A549 (cell line): ENCODE results near the gene SEC14L3. TPM values are rescaled to one million over a fixed set of nuclear protein-coding genes. Genes with fewer than 3 reads are reported as not detected.

ENCODE experiments used
- ATAC-seq, 2 experiments: fragments of 200-7000 bp in 1 of 2; fragments of >200 bp in 1 of 2; cut with Nextera tagmentation in 1 of 2; cut with Tn5 transposase in 1 of 2; 3 replicates each; pipeline versions ENCODE4 v1.8.0 to v1.9.1; 2018 to 2020; ENCODE audit warnings: mild to moderate bottlenecking in 1 of 2, moderate library complexity in 1 of 2
- CTCF ChIA-PET: fragments of 300-600 bp; sonication (Branson Sonifier 250); formaldehyde crosslinking; extraction: SDS; loops from one replicate; lab custom pipeline; 2021; ENCODE audit warnings: antibody characterized with exemption, inconsistent platforms; lab: Yijun Ruan, JAX
- POLR2A ChIA-PET: fragments of 350-600 bp; formaldehyde crosslinking; extraction: SDS; loops from one replicate; lab custom pipeline; 2021; ENCODE audit warnings: antibody characterized with exemption, inconsistent platforms; lab: Yijun Ruan, JAX
- DNase-seq, 2 experiments: peaks; one replicate each; pipeline versions ENCODE4 v3.0.0 to v3.0.0-alpha.2; 2011 to 2016; ENCODE audit warnings: low read depth in 1 of 2, low spot score in 1 of 2
- FAIRE-seq: peaks from 2 replicates; lab custom pipeline; 2011; peaks lifted over from hg19 to GRCh38; lab: Jason Lieb, UNC
- H3K27ac ChIP-seq, 2 experiments: fragments of >200 bp; sonication (Bioruptor Twin); formaldehyde crosslinking; 3 replicates each; pipeline ENCODE4 v1.5.1; 2016 to 2017
- H3K4me1 ChIP-seq: fragments of >200 bp; sonication (Bioruptor Twin); formaldehyde crosslinking; 3 replicates; pipeline ENCODE4 v1.6.1; 2016
- H3K4me2 ChIP-seq: fragments of >200 bp; sonication (Bioruptor Twin); formaldehyde crosslinking; 3 replicates; pipeline ENCODE4 v1.6.1; 2016
- H3K4me3 ChIP-seq: fragments of >200 bp; sonication (Bioruptor Twin); formaldehyde crosslinking; 3 replicates; pipeline ENCODE4 v1.5.1; 2016
- H3K9me3 ChIP-seq: fragments of >200 bp; sonication (Bioruptor Twin); formaldehyde crosslinking; 3 replicates; pipeline ENCODE4 v1.6.1; 2016
- ATOH8 ChIP-seq: fragments of 250-450 bp; sonication (Bioruptor Pico); IDR thresholded peaks from 2 replicates; pipeline ENCODE4 v1.5.0; 2020; ENCODE audit warnings: low read depth, mild to moderate bottlenecking, moderate library complexity
- BCL3 ChIP-seq: fragments of >200 bp; sonication (Bioruptor Twin); formaldehyde crosslinking; IDR thresholded peaks from 3 replicates; pipeline ENCODE4 v1.6.1; 2016
- CBX2 ChIP-seq: fragments of 200-600 bp; sonication (generic); IDR thresholded peaks from 2 replicates; pipeline ENCODE4 v1.6.1; 2016; ENCODE audit warnings: low read depth, mild to moderate bottlenecking, borderline replicate concordance
- CBX8 ChIP-seq: fragments of 200-600 bp; sonication (generic); IDR thresholded peaks from 2 replicates; pipeline ENCODE4 v1.6.1; 2016
- CHD4 ChIP-seq: fragments of 200-600 bp; sonication (generic); IDR thresholded peaks from 2 replicates; pipeline ENCODE4 v1.6.1; 2016; ENCODE audit warnings: antibody characterized with exemption, mild to moderate bottlenecking, borderline replicate concordance
- ESRRA ChIP-seq: fragments of 150-350 bp; IDR thresholded peaks from 2 replicates; pipeline ENCODE4 v1.6.1; 2014; ENCODE audit warnings: mild to moderate bottlenecking, low read length, borderline replicate concordance
- FOXS1 ChIP-seq: fragments of 250-450 bp; sonication (Bioruptor Pico); IDR thresholded peaks from 2 replicates; pipeline ENCODE4 v1.5.0; 2020; ENCODE audit warnings: mild to moderate bottlenecking, moderate library complexity
- GATA3 ChIP-seq: IDR thresholded peaks from 2 replicates; pipeline ENCODE4 v1.6.1; 2012; ENCODE audit warnings: borderline replicate concordance
- HMGXB4 ChIP-seq: fragments of 250-450 bp; sonication (Bioruptor Pico); IDR thresholded peaks from 2 replicates; pipeline ENCODE4 v1.5.0; 2021; ENCODE audit warnings: mild to moderate bottlenecking, moderate library complexity, borderline replicate concordance
- HOXB13 ChIP-seq: fragments of 250-450 bp; sonication (Bioruptor Pico); IDR thresholded peaks from 2 replicates; pipeline ENCODE4 v1.5.0; 2020; ENCODE audit warnings: low read depth, mild to moderate bottlenecking, moderate library complexity
- JUNB ChIP-seq: fragments of >200 bp; sonication (Bioruptor Twin); formaldehyde crosslinking; IDR thresholded peaks from 2 replicates; pipeline ENCODE4 v1.6.1; 2016
- MAFK ChIP-seq: fragments of 450-650 bp; IDR thresholded peaks from 2 replicates; pipeline ENCODE4 v1.6.1; 2014; ENCODE audit not compliant: partially characterized antibody
- MAZ ChIP-seq: fragments of 150-350 bp; IDR thresholded peaks from 2 replicates; pipeline ENCODE4 v1.6.1; 2014; ENCODE audit warnings: antibody characterized with exemption, low read depth, low read length, borderline replicate concordance
- NR3C1 ChIP-seq: fragments of >200 bp; sonication (Bioruptor Twin); formaldehyde crosslinking; IDR thresholded peaks from 3 replicates; pipeline ENCODE4 v1.6.1; 2017
- POLR2AphosphoS2 ChIP-seq: conservative IDR thresholded peaks from 2 replicates; pipeline ENCODE4 v1.6.1; 2012; ENCODE audit warnings: low read length, improper control_type of control experiment, inconsistent platforms
- RAD21 ChIP-seq, 2 experiments: fragments of >200 bp in 1 of 2; sonication (Bioruptor Twin) in 1 of 2; formaldehyde crosslinking in 1 of 2; IDR thresholded peaks in 1 of 2; conservative IDR thresholded peaks in 1 of 2; 2 replicates in 1 of 2; 3 replicates in 1 of 2; pipeline ENCODE4 v1.6.1; 2012 to 2018; ENCODE audit warnings: inconsistent platforms in 1 of 2
- RARB ChIP-seq: fragments of 250-450 bp; sonication (Bioruptor Pico); IDR thresholded peaks from 2 replicates; pipeline ENCODE4 v1.8.0; 2021; ENCODE audit warnings: mild to moderate bottlenecking, moderate library complexity
- RCOR1 ChIP-seq: fragments of 150-350 bp; IDR thresholded peaks from 2 replicates; pipeline ENCODE4 v1.6.1; 2014; ENCODE audit warnings: antibody characterized with exemption, low read length, low read depth
- REST ChIP-seq: fragments of 200-600 bp; sonication (generic); IDR thresholded peaks from 2 replicates; pipeline ENCODE4 v1.6.1; 2016; ENCODE audit warnings: antibody characterized with exemption, mild to moderate bottlenecking, moderate library complexity
- RFX5 ChIP-seq: fragments of 450-650 bp; IDR thresholded peaks from 2 replicates; pipeline ENCODE4 v1.7.1; 2014; ENCODE audit warnings: antibody characterized with exemption, mild to moderate bottlenecking, moderate library complexity
- RNF2 ChIP-seq: fragments of 200-600 bp; sonication (generic); IDR thresholded peaks from 2 replicates; pipeline ENCODE4 v1.6.1; 2016; ENCODE audit warnings: low read depth, mild to moderate bottlenecking, antibody characterized with exemption, moderate library complexity, borderline replicate concordance
- SMC3 ChIP-seq: fragments of >200 bp; sonication (Bioruptor Twin); formaldehyde crosslinking; IDR thresholded peaks from 3 replicates; pipeline ENCODE4 v1.6.1; 2018; ENCODE audit warnings: inconsistent platforms
- SREBF2 ChIP-seq: fragments of 450-650 bp; IDR thresholded peaks from 2 replicates; pipeline ENCODE4 v1.6.1; 2014; ENCODE audit warnings: mild to moderate bottlenecking, moderate library complexity
- TP53 ChIP-seq: fragments of 250-450 bp; sonication (Bioruptor Pico); IDR thresholded peaks from 2 replicates; pipeline ENCODE4 v1.5.0; 2021; ENCODE audit warnings: mild to moderate bottlenecking, moderate library complexity
- USF2 ChIP-seq: fragments of 450-650 bp; IDR thresholded peaks from 2 replicates; pipeline ENCODE4 v1.6.1; 2014; ENCODE audit warnings: antibody characterized with exemption
- ZFP36 ChIP-seq: fragments of 450-650 bp; IDR thresholded peaks from 2 replicates; pipeline ENCODE4 v1.6.1; 2014; ENCODE audit warnings: borderline replicate concordance; ENCODE audit not compliant: partially characterized antibody
- WGBS: methylation state at CpG from one replicate; pipeline ENCODE4 v1.1.6; 2017; ENCODE audit errors: missing lambda C conversion rate; 5-methylcytosine and 5-hydroxymethylcytosine counted together
- polyA plus RNA-seq, 4 experiments: library from polyadenylated mRNA; depleted of rRNA in 3 of 4; stranded (reverse); fragments of >200 nt; fragmentation: RNase III in 1 of 4; extraction: RNeasy Plus Mini Kit Qiagen cat#74134 plus additional on column Dnase treatment in 1 of 4; gene quantifications; 2 replicates in 3 of 4; 3 replicates in 1 of 4; pipeline ENCODE4 v1.2.3, GENCODE V29; 2011 to 2017

The SEC14L3 gene
- polyA plus RNA-seq, 2 of the 4 experiments (the other 2 are of a cell fraction), result 0.04 TPM; not detected in 1

- H3K4me2 ChIP-seq, result no peak overlapping the region
- H3K27ac ChIP-seq, result no peak overlapping the region
- ATAC-seq (no peak), FAIRE-seq (no peak), DNase-seq (no peak)
- WGBS, result 71% methylated on average over 4 of the region's 4 CpGs
- no peak overlapping the region for H3K4me3 ChIP-seq
- ChIA-PET CTCF (no interaction called here), POLR2A (no interaction called here)
- no peaks in the 10 kb centered on the region for H3K9me3 ChIP-seq
- H3K4me1 ChIP-seq, result no peaks in the 10 kb centered on the region
- TF ChIP-seq MAZ (no peak), CBX2 (no peak), RNF2 (no peak), BCL3 (no peak), GATA3 (no peak), RARB (no peak), RFX5 (no peak), MAFK (no peak), NR3C1 (no peak), FOXS1 (CRISPR knock-in tag) (no peak), HOXB13 (CRISPR knock-in tag) (no peak), SREBF2 (no peak), CHD4 (no peak), USF2 (no peak), POLR2AphosphoS2 (no peak), ATOH8 (CRISPR knock-in tag) (no peak), HMGXB4 (CRISPR knock-in tag) (no peak), ESRRA (no peak)
- TF ChIP-seq, all 56 proteins: peak for 0
These were observed 35.9 kb upstream of the SEC14L3 start for GRCh38 chr22:30507670-30508069.

GRCh38 chr22:30506507-30506968 lies 34.7 kb upstream of the SEC14L3 start:
- Histone ChIP-seq H3K4me1 (no peaks in the 10 kb centered on the region), H3K27ac (no peak overlapping the region), H3K9me3 (no peaks in the 10 kb centered on the region), H3K4me2 (no peak overlapping the region)
- no peak for DNase-seq
- no peak for ATAC-seq
- no peak for FAIRE-seq
- POLR2A ChIA-PET, result interaction anchor here (0.7 kb wide), 1 partner anchor 27 kb away, joined by 3 read pairs; no protein-coding TSS in a partner anchor
- CTCF ChIA-PET, result interaction anchor here (1.1 kb wide), 1 partner anchor 21 kb away, joined by 5 read pairs; no protein-coding TSS in a partner anchor
- TF ChIP-seq SMC3 (no peak), BCL3 (no peak), MAFK (no peak), NR3C1 (no peak), REST (no peak), TP53 (no peak), RCOR1 (no peak), RAD21 (conservative IDR thresholded peaks at IDR 0.05 in 1 of 2, IDR thresholded peaks at IDR 0.05 in 1 of 2) (no peak), SREBF2 (no peak), ZFP36 (no peak), CBX8 (no peak), CBX2 (no peak), JUNB (no peak)
- TF ChIP-seq, all 56 proteins: peak for 0
- H3K4me3 ChIP-seq, result no peak overlapping the region
- WGBS, result 94% methylated on average over 8 of the region's 8 CpGs
